GM12873 (cell line): ENCODE measurements around the gene DOCK8.

Experiments used
- TF ChIP-seq, protein P1 (sequence below): IDR thresholded peaks from 2 replicates; pipeline ENCODE4 v1.5.1; 2012; ENCODE audit warnings: low read depth, mild to moderate bottlenecking, moderate library complexity, low read length, control low read depth; ENCODE audit not compliant: insufficient read depth; ENCODE audit errors: missing control alignments

The DOCK8 gene

DNA sequence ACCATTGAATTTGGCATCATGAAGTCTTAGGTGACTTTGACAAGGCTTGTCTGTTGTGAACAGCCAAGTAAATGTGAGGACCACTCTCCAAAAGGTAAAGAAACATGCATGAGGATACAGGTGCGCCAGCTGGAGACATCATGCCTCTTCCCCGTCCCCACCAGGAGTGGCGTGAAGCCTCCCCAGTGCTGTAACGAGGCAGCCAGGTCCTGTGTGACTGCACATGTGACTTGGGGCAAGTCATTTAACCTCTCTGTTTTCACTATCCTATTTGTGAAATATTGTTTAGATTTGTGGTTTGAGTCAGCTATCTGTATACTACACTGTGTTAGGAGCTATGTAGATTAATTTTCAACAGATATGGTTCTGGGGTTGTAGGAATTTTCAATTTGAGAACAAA is 65.0 kb downstream of the DOCK8 start:
- TF ChIP-seq, protein P1, sequence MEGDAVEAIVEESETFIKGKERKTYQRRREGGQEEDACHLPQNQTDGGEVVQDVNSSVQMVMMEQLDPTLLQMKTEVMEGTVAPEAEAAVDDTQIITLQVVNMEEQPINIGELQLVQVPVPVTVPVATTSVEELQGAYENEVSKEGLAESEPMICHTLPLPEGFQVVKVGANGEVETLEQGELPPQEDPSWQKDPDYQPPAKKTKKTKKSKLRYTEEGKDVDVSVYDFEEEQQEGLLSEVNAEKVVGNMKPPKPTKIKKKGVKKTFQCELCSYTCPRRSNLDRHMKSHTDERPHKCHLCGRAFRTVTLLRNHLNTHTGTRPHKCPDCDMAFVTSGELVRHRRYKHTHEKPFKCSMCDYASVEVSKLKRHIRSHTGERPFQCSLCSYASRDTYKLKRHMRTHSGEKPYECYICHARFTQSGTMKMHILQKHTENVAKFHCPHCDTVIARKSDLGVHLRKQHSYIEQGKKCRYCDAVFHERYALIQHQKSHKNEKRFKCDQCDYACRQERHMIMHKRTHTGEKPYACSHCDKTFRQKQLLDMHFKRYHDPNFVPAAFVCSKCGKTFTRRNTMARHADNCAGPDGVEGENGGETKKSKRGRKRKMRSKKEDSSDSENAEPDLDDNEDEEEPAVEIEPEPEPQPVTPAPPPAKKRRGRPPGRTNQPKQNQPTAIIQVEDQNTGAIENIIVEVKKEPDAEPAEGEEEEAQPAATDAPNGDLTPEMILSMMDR = no peak

DNA sequence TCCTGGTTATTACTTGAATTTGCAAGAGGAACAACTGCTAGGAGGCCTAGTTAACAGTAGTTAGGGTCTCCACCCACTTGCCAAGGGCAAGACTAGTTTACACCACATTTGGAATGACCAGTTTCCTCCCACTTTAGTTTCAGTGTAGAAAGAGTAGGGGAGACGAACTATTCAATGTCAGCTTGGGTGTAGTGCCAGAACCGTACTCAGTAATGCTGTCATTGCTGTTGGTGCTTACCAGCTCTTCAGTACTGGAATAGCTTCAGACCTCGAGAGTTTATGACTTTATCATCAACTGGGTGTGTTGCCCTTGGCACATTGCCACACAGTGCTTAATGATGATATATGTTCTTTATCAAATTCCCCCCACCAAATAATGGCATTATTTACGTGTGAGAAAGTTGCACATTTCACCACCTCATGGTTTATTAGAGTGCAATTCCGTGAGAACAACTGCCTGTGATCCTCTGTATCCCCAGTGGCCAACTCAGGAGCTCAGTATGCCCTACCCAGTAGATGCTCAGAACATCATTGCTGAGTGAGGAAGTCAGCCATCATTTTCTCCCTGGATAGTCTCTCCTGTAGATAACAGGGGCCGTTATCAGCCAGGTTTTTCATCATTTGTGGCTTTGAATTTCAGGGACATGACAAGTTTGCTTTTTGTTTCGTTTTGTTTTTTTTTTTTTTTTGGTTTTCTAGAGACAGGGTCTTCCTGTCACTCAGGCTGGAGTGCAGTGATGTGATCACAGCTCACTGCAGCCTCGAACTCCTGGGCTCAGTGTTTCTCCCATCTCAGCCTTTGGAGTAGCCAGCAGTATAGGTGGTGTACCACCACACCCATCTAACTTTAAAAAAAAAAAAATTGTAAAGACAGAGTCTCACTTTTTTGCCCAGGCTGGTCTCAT is 67.3 kb downstream of the DOCK8 start:
- TF ChIP-seq, protein P1 = no peak

DNA sequence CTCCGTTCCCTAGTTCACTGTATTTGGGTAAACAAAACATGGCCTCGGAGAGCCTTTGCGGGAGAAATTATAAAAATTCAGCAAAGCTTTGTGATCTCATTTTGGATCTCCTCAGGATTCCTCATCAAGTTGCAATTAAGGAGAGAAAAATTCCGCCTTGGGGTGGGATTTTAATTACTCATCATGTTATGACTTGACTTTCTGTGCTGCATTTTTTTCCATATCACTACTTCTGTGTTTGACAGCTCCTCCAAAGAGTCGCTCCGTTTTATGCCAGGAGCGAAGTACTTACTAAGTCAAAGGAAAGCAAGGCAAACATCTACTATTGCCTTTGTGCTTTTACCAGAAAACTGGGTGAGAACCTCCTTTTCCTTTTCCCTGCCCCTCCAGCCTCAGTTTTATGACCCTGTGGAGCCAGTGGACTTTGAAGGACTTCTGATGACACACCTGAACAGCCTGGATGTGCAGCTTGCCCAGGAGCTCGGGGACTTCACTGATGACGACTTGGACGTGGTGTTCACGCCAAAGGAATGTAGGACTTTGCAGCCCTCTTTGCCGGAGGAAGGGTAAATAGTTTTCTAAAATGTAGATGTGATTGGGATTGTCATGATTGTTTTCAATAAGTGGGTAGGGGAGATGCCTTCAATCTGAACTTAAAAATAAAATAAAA is 71.5 kb downstream of the DOCK8 start:
- TF ChIP-seq, protein P1 = no peak

DNA sequence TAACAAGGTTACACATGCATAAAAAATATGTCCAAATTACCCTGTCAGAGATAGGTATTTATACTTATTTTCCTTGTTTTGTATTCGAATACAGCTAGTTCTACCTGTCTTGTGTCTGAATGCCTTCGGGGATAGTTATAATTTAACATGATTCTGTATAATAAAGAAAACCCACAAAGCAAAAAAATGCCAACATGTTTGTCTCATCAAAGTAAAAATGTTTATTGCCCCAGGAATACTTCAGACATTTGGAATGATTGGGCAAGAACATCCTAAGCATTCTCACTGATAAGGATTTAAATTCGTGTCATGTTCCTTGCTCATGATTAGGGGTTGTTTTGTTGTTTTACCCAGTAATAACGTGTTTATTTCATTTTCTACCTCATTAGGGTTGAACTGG is 74.5 kb downstream of the DOCK8 start:
- TF ChIP-seq, protein P1 = no peak

DNA sequence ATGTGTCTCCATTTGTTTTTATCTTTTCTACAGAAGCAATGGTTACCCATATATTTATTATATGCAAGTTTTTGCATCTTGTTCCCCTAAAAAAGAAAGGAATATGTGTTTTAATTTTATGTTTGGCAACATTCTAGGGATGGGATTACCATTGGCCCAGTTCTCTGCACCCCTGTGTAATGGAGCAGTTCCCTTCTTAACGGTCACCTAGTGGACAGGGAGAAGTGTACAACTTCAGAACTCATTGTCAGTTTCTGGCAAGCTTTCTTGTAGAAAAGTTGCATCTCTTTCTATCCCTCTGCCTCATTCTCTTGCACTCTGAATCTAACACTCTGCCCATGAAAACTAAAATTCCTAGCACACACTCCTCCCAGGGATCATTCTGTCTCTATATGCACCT is 78.2 kb downstream of the DOCK8 start:
- TF ChIP-seq, protein P1 = peak; percentile 8

DNA sequence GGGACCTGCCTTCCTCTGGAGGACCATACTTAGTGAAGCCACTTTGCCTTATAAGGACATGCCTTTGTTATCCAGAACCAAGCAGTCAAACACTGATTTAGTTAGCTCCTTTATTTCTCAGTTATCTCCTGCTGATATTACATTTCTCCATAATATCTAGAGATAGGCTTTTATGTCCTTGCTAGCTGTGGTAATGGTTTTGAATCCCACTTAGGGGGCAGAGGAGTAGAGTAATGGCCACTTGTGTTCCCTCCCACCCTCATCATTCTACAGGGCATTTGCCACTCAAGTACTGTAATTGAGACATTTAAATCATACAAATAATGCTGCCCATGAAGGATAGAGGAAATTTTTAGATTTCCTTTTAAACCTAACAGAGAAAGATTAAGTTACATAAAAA is 80.9 kb downstream of the DOCK8 start:
- TF ChIP-seq, protein P1 = no peak

DNA sequence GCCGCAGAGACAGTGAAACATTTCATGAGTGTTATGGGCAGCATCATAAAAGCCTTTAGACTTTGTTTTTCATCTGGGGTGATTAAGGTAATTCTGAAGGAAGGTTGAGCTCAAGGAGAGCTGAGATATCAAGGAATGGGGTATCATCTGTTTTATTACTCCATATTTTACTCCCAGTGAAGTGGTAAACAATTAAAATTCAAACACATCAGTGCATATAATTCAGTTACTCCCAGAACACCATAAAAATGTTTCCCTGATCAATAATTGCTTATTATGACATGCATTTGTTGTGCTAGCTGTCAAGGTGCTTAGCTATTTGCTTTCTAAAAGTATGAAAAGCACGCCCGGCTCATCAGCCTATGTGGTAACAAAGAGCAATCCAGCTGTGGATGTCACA is 81.7 kb downstream of the DOCK8 start:
- TF ChIP-seq, protein P1 = no peak
